OCI-LY3 (cell line): ENCODE measurements around the gene SPOCK1.

ENCODE experiments used
- EZH2phosphoT487 ChIP-seq: fragments of 200-600 bp; shearing (Covaris generic); IDR thresholded peaks from 2 replicates; pipeline ENCODE4 v1.6.1; 2018; ENCODE audit warnings: antibody characterized with exemption, mixed run types, low read depth
- TF ChIP-seq, protein P1 (sequence below): fragments of 200-600, 300-600 bp; sonication (generic); IDR thresholded peaks from 2 replicates; pipeline ENCODE4 v1.5.1; 2014; ENCODE audit warnings: antibody characterized with exemption, low read length, low read depth

DNA sequence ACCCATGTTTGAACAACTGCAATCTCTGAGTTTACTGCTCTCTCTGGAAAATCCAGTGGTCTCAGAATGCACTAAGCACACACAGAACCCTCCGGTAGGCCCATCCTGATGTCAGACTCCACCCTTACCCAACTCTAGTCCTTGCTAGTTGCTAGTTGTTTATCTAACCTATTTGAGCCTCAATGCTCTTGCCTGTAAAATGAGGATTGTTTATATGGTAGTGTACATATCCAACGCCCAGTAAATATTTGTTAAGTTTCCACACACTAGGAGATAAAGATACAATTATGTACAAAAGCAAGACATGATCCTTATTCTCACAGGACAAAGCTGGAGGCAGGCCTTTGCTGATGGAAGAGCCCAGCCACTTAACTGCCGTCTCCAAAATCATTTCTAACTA lies 192.2 kb downstream of the SPOCK1 start:
- TF ChIP-seq, protein P1, sequence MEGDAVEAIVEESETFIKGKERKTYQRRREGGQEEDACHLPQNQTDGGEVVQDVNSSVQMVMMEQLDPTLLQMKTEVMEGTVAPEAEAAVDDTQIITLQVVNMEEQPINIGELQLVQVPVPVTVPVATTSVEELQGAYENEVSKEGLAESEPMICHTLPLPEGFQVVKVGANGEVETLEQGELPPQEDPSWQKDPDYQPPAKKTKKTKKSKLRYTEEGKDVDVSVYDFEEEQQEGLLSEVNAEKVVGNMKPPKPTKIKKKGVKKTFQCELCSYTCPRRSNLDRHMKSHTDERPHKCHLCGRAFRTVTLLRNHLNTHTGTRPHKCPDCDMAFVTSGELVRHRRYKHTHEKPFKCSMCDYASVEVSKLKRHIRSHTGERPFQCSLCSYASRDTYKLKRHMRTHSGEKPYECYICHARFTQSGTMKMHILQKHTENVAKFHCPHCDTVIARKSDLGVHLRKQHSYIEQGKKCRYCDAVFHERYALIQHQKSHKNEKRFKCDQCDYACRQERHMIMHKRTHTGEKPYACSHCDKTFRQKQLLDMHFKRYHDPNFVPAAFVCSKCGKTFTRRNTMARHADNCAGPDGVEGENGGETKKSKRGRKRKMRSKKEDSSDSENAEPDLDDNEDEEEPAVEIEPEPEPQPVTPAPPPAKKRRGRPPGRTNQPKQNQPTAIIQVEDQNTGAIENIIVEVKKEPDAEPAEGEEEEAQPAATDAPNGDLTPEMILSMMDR = no peak
- TF ChIP-seq EZH2phosphoT487 = no peak
